UCSD-AML1 (cell line): Measurements from ENCODE around the gene SETD5.

Experiments
- DNase-seq: peaks from one replicate; lab custom pipeline; 2025; ENCODE audit not compliant: unreplicated experiment; lab: John Stamatoyannopoulos, UW

SETD5 gene

GRCh38 chr3:9397332-9397905, at the start of gene SETD5:
Gene SETD5, plus strand, starts transcription at chr3:9397615. Its CDS starts 31,324 bp downstream, at chr3:9428939.
- peak; percentile 98 for DNase-seq

GRCh38 chr3:9347887-9348286, 49.5 kb upstream of the SETD5 start:
- no peak for DNase-seq

GRCh38 chr3:9349321-9350117, 47.9 kb upstream of the SETD5 start:
- DNase-seq: no peak

- DNase-seq: no peak
These were observed 45.7 kb upstream of the SETD5 start for GRCh38 chr3:9351709-9352126.

GRCh38 chr3:9352917-9353752, 44.3 kb upstream of the SETD5 start:
- DNase-seq: peak; percentile 51

GRCh38 chr3:9361691-9362388, 35.6 kb upstream of the SETD5 start:
- no peak for DNase-seq

- peak; percentile 94 for DNase-seq
These were observed 34.5 kb upstream of the SETD5 start, which contains the start of gene THUMPD3 for GRCh38 chr3:9362731-9363530. Gene THUMPD3, plus strand, starts transcription at chr3:9363054. Its CDS starts 2,015 bp downstream, at chr3:9365069.

GRCh38 chr3:9369508-9369907, 27.9 kb upstream of the SETD5 start:
- no peak for DNase-seq

GRCh38 chr3:9373465-9373864, 23.9 kb upstream of the SETD5 start:
- no peak for DNase-seq

GRCh38 chr3:9377981-9378380, 19.4 kb upstream of the SETD5 start:
- no peak for DNase-seq

- DNase-seq: no peak
These were observed 18.1 kb upstream of the SETD5 start for GRCh38 chr3:9379327-9379726.

- DNase-seq: no peak
These were observed 17.4 kb upstream of the SETD5 start for GRCh38 chr3:9380014-9380413.

- DNase-seq: no peak
These were observed 13.1 kb upstream of the SETD5 start for GRCh38 chr3:9384141-9384828.

GRCh38 chr3:9385187-9386077, 12.0 kb upstream of the SETD5 start:
- no peak for DNase-seq

GRCh38 chr3:9386078-9386459, 11.3 kb upstream of the SETD5 start:
- DNase-seq: no peak

- no peak for DNase-seq
These were observed 10.7 kb upstream of the SETD5 start for GRCh38 chr3:9386501-9387321.

- no peak for DNase-seq
These were observed 10.1 kb upstream of the SETD5 start for GRCh38 chr3:9387322-9387655.

GRCh38 chr3:9388142-9388541, 9.3 kb upstream of the SETD5 start:
- no peak for DNase-seq
